Astrocyte (in vitro differentiated cells and primary cell): ENCODE data around the gene TTYH2.

ENCODE experiments used
- CTCF ChIP-seq: IDR thresholded peaks from 2 replicates; pipeline ENCODE4 v1.5.1; 2011; ENCODE audit warnings: low read depth, mild to moderate bottlenecking, inconsistent platforms, low read length, moderate library complexity; ENCODE audit not compliant: insufficient read depth
- EZH2 ChIP-seq: IDR thresholded peaks from 2 replicates; pipeline ENCODE4 v1.6.1; 2012; ENCODE audit warnings: mild to moderate bottlenecking, low read length, inconsistent platforms; ENCODE audit not compliant: insufficient read depth

DNA sequence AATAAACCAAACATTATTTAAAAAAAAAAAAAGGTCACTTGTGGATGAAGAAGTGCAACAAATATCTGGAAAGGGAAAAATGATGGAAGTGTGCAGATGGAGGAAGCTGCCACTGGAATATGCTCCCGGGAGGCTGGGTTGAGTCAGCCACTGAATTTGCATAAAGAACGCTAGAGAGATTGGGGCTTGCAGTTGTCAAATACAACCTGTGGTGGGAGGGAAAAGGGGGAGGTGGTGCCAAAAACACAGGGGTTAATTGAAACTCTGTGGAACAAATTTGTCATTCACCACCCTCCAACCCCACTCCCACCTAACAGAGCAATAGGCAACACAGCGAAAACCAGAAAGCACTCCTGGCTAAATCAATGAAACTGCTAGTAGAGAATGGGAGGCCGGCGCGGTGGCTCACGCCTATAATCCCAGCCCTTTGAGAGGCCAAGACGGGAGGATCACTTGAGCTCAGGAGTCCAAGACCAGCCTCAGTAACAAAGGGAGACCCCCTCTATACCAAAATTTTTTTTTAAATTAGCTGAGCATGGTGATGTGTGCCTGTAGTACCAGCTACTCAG, 47.5 kb upstream of the TTYH2 start:
- TF ChIP-seq CTCF (no peak), EZH2 (no peak)
